Stimulated activated CD4-positive, alpha-beta T cell treated with anti-CD3 and anti-CD28 coated beads, Interleukin-1b, Interleukin-23, amount 100 ng/mL, for 48 hours (primary cell): ENCODE data around the gene ACRBP.
"Not testable (repeated sequence)": the region's sequence is repeated elsewhere in the genome, so short reads cannot be mapped to it uniquely, and the experiment has no call there.

Experiments used
- DNase-seq: peaks from one replicate; pipeline ENCODE4 v3.0.0-alpha.2; 2020

Gene ACRBP

GRCh38 chr12:6614513-6615172 lies 32.6 kb downstream of the ACRBP start:
- no peak for DNase-seq

- DNase-seq, result no peak
Measured at GRCh38 chr12:6613776-6614512, 33.3 kb downstream of the ACRBP start.

GRCh38 chr12:6613015-6613775 lies 34.0 kb downstream of the ACRBP start:
- no peak for DNase-seq

DNA sequence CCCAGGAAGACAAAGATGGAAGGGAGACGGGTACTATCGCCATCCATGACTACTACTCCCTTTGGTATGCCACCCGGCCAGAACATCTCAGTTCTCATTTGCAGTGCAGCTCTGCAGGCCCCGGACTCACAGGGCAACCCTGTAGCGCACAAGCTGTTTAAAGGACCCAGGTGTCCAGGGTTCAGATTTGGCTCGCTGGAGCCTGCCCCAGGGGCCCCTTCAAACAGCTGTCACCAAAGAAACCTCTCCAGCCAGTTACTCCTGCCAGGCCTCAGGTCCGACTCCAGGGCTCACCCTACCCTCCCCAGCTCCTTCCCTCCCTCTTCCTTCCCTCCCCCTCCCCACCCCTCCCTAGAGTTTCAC lies 34.6 kb downstream of the ACRBP start:
- no peak for DNase-seq

GRCh38 chr12:6612247-6612646 lies 35.0 kb downstream of the ACRBP start:
- no peak for DNase-seq

DNA sequence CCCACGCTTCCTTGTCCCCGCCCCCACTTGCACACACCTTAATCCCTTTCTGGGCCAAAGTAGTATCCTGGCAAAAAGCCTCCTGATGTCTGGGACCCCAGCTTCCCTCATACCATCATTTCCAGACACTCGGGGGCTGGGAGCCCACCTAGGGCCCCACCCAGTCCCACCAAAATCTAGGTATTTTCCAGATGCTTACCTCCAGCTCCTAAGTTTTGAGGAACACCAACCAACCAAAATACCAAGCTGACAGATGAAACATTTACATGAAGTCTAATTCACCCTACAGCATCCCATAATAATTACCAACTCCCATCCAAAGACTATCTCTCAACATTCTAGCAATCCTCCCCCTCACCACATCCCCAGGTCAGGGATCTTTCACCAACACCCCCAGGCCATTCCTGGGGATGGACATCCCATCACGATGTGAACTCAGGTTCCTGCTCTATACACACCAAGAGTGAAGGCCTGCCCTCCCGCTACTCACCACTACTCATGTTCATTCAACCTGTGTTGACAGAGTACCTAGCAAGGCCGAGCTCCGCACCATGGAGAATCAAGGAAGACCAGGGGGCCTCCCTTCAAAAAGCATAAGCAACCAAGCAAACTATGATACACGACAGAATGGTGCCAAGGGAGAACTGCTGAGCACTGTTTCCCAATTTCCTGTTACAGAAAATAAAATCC lies 38.5 kb downstream of the ACRBP start:
- DNase-seq, result peak; percentile 38

DNA sequence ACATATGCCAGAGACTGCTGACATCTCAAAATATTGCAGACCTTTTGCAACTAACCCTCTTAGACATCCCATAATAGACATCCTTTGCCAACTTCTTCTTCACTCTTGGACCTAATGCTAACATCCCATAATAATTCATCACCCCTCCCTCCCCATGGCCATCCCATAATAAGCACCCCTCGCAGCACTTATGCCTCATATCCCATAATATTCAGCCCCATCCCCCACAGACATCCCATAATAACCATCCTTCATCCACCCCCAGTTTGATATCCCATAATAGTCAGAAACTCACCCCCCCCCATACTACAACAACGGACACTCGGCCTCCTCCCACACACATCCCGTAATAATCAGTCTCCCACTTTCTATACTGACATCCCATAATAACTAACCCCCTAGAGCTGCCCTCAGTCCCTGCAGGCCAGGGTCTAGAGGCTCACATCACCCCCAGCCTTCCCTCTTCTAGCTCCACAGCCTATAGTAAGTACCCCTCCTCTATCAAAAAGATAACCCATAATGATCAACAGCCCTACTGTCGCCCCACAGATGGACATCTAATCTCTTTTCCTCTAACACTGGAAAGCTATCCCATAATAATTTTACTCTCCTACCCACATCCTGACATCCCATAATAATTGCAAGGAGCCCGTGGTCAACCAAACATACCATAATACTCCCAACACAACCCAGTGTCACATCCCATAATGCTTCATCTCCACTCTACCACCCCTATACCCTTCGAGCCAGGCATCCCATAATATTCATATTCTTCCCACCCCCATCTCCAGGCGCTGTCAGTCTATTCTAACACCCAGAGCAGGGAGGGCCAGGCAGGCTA lies 39.3 kb downstream of the ACRBP start:
- peak; percentile 69 for DNase-seq

DNA sequence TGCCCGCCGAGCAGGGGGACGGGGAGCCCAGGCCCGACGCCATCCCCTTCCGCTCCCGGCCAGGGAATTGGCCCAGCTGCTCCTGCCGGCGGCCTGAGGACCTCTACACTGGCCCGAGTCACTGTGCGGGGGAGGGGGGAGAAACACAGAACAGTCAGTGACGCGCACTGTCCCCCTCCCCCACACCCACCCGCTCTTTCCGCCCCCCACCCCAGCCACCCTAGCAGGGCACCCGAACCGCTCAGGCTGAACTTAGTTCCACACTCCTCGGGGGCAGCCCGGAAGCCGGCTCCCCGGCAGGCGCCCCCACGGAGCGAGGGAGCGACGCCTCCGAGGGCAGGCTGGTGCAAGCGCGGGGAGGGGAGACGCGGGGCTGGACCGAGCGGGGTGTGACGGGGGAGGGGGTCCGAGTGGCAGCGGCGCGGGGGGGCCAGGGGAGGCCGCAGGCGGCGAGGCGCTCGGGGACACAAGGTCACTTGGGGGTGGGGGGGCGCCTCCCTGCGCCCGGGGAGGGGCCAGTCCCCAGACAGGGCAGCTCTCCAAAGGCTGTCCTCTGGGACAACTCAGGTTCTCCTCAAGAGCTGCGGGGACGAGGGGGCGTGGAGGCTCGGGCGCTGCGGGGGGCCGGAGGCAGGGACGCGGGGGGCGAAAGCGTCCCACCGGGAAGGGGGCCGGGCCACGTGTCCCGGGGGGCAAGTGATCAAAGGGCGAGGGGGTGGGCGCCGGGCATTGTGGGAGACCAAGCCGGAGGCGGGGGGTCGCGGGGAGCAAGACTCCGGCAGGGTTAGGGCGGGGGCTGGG lies 40.7 kb downstream of the ACRBP start:
- peak; percentile 53 for DNase-seq

DNA sequence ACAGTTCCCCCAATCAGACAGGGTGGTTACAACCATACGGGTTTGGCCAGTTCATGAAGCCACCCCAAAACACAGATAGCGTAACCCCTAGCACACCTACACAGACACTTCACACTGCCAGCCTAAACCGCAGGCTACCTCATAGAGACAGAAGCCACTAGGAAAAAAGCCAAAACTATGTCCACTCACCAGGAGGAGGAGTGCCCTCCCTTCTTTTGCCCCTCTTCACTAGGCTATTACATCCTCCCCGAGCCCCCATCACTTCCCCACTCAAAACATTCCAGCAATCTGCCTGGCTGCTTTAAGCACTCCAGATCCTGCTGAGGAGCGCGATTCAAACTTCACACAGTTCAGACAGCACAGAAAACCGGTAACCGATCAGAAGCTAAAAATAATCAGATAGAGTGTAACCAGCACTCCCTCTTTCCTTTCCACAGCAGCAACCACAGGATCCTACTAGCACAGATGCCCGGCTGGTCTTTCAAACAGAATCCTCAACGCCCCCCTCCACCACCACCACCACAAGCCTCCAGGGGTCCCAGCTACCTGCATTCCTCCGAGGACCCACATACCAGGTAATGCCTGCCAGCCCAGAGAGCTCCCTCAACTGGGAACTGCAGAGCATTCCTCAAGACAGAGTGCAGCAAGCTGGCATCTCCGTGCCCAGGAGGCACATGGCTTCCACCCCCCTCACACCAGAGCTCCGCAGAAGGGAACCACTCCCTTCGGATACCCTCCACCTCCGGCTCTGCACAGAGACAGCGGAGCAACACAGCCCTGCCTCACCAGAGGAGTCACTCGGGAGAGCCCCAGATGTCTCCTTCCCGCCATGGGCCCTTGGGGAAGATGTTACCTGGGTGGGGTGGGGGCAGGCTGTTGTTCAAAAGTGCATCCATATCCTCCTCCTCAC lies 41.6 kb downstream of the ACRBP start:
- peak; percentile 59 for DNase-seq

GRCh38 chr12:6604259-6605029 lies 42.8 kb downstream of the ACRBP start:
- no peak for DNase-seq

GRCh38 chr12:6603095-6603567 lies 44.1 kb downstream of the ACRBP start:
- no peak for DNase-seq

DNA sequence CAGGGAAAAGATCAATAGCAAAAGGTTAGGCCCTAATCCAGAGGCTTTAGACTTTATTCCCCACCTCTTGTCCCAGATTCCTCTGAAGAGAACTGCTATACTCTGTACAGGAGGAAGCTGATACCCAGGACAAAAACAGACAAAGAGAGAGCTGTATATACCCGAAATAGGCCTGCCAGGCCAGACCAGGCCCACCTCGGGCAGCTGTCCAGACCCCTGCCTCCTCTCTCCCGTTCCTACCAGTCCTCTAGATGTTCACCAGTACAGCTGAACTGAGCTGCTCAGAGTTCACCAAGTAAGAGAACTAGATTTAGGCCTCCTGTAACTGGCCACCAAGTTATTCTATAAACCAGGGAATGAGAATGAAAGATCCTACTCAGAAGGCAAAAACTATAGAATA lies 44.7 kb downstream of the ACRBP start:
- no peak for DNase-seq

DNA sequence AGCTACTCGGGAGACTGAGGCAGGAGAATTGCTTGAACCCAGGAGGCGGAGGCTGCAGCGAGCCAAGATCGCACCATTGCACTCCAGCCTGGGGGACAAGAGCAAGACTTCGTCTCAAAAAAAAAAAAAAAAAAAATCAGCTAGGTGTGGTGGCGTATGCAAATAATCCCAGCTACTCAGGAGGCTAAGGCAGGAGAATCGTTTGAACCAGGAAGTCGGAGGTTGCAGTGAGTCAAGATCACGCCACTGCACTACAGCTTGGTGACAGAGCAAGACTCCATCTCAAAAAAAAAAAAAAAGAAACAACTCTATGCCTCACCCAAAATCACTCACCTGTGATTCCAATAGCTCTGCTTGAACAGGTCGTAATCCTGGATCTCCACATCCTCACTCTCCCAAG lies 51.6 kb downstream of the ACRBP start:
- not testable (repeated sequence) for DNase-seq

GRCh38 chr12:6592087-6592486 lies 55.1 kb downstream of the ACRBP start:
- no peak for DNase-seq
